COLO668 (cell line): ENCODE results near the gene CYB5D1.
"Not testable (repeated sequence)": the region's sequence is repeated elsewhere in the genome, so short reads cannot be mapped to it uniquely, and the experiment has no call there.

Experiments
- DNase-seq: peaks from one replicate; lab custom pipeline; 2025; ENCODE audit not compliant: unreplicated experiment; lab: John Stamatoyannopoulos, UW

Gene CYB5D1

GRCh38 chr17:7854851-7855659 is 2.7 kb upstream of the CYB5D1 start, which contains the start of gene TMEM88:
Gene TMEM88 (plus strand): TSS chr17:7855066. CDS start chr17:7855075, 9 bp downstream.
- no peak for DNase-seq

GRCh38 chr17:7855660-7856010 is 2.2 kb upstream of the CYB5D1 start:
- DNase-seq, result no peak

DNA sequence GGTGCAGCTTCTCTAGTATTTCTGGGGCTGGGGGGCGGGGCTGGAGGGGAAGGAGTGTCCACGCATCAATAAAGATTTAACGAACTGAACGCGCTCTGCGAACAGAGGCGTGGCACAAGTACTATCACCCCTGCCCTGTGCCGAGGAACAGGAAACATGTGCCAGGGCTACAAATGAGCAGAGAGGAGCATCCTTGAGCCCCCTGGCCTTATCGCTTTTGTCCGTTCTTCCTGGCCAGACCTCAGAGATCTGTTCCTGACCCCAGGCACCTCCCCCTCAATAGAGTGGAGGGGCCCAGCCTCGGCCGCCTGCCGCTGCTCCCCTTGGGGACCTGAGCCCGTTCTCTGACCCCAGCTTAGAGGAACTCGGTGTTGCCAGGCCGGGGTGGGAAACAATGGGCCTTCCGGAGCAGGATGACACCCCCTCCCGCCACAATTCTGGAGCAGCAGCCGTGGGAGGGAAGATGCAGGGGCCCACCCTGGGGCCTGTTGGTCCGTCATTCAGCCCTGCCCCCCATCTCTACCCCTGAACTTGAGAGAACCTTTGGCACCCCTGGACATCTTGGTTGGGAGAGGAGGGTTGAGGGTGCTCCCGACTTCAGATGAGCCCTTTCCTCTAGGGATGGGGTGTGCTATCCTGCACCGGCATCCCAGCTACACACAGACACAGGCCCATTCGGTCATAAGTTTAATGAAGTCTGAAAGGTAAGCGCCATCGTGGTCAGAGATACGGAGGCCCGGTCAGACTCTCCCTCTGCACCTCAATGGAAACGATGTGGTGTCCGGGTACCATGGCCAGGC is 1.6 kb upstream of the CYB5D1 start:
- peak; percentile 20 for DNase-seq

DNA sequence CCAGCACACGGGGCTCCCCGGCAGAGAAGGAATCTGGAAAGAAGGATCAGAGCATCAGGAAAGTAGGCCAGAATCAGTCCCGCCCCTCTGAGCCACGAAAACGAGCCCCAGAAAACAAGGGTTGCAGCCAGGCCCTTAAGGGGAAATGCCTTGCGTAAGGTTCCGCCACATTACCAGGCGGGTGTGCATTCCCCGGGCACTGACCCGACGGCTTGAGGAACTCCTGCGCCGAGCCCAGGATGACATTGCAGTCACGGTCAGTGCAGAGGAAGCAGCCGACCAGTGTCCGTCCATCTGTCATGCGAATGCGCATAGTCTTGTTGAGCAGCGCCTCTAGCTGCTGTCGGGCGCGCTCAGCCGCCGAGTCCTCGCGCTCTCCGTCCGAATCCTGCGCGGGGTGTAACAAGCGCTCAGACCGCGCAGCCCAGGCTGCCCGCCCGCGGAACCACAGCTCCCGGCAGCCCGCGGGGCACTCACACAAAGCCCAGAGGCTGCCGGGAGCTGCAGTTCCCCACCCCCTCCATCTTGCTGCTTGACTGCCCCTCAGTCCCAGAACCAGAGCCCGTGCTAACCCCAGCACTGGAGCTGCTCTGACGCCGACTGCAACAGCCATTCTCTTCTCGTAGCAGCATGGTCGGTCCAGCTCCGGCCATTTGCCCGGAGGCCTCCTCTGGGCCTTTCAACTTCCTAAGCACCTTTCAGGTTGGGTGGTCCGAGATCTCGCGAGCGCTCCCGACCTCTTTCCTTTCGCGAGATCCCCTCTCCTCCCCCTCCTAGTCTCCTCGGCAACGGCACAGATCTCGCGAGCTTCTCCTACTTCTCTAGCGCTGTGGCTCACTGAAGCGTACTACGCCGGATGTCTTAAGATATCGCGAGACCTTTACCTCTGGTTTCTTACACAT is 741 bp upstream of the CYB5D1 start, which contains the start of gene NAA38:
NAA38 (minus strand) TSS at position 749 of the 902 bp plus-strand sequence; CDS start at position 653, 96 bp downstream.
- DNase-seq, result peak; percentile 91

- peak; percentile 47 for DNase-seq
Observed at GRCh38 chr17:7858522-7858810, 663 bp downstream of the CYB5D1 start.

GRCh38 chr17:7859028-7859427 is 1.2 kb downstream of the CYB5D1 start:
- no peak for DNase-seq

DNA sequence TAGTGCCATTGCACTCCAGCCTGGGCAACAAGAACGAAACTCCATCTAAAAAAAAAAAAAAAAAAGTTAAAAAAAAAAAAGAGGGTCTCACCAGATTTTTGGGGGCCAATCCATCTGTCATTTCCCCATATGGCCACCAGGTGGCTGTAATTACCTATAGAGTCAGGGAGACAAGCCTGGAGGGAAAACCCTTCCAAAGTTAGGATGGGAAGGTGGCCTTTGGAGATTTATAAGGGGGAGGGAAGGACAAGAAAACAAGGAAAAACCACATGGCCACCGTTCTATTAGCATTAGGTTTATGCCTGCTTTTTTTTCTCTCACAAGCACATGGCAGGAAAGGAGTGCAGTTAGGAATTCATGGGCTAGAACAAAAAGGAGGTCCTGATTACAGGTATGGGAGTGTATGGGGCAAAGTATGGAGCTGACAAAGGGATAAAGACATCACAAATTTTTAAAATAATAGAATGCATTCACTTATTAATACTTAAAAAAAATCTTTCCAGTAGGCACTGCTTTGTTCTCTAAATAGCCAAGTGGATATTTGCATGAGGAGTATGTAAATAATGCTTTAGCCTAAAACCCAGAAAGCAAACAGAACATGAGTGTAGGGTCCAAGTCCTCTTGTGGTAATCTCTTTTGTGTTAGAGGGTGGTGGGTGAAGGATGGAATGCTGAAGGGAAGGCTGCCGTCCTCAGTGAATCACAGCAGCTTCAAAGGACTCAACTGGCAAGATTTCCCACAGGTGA is 5.1 kb downstream of the CYB5D1 start:
- peak; percentile 11 for DNase-seq

DNA sequence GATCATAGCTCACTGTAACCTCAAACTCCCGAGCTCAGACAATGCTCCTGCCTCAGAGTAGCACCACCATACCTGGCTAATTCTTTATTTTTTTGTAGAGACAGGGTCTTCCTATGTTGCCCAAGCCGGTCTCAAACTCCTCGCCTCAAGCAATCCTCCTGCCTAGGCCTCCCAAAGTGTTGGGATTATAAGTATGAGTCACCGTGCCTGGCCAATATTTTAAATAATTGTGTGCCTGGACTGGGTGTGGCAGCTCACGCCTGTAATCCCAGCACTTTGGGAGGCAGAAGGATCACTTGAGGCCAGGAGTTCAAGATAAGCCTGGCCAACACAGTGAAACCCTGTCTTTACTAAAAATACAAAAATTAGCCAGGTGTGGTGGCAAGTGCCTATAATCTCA is 6.6 kb downstream of the CYB5D1 start:
- DNase-seq, result not testable (repeated sequence)

DNA sequence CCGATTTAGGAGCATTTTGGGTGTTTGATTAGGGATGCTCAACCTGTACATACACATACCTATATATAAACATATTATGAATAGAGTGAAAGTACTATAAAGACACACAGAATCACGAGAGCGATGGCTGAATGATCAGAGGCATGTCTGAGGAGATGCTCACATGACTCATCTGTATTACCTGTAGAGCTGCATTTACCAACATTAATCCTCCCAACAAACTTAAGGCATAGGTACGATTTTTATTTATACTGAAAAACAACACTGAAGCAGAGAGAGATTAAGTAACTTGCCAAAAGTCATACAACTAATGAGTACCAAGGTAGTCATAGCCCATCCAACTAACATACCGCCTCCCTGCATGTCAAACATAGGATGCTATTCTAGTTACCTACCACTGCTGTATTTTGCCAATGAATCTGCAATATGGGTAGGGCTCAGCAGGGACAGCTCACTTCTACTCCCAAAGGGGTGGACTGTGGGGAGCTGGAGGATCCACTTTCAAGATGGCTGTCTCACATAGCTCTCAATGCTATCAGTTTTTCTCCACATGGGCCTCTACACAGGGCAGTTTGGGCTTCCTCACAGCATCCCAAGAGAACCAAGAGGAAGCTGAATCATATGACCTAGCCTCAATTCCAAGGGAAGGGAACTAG is 7.3 kb downstream of the CYB5D1 start:
- no peak for DNase-seq

DNA sequence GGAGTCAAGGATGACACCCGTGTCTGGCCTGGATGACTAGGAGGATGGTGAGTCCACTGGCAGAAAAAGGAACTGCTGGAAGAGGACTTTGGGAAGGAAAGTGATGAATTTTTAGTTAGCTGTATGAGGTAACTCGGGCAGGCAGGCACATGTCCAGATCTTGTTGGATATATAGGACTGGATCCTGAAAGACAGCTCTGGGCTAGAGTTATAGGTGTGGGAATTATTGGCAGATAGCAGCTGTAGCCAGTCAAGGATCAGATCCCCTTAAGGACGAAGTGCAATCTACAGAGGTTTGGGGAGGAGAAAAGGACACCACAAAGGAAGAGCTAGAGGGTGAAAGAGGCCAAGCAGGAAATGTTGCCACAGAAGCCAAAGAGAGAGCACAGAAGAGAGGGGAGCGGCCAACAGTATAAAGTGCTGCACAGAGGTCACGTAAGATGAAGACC is 10.1 kb downstream of the CYB5D1 start:
- no peak for DNase-seq

DNA sequence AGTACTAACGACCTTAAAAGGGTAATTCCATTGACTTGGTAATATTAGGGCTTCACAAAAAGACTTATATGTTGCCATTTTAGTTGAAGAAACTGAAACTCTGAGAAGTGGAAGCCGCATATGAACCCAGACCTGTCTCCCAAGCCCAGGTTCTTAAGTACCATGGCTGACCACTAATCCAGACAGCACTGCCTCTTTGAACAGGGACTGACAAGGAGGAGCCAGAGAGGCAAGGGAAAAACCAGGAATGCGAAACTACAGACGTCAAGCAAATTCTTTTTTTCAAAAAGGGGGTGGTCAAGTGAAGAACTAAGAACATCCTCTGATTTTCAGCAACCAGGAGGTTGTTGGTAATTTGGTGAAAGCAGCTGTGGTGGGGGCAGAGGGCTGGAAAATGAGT is 15.2 kb downstream of the CYB5D1 start:
- DNase-seq, result no peak

DNA sequence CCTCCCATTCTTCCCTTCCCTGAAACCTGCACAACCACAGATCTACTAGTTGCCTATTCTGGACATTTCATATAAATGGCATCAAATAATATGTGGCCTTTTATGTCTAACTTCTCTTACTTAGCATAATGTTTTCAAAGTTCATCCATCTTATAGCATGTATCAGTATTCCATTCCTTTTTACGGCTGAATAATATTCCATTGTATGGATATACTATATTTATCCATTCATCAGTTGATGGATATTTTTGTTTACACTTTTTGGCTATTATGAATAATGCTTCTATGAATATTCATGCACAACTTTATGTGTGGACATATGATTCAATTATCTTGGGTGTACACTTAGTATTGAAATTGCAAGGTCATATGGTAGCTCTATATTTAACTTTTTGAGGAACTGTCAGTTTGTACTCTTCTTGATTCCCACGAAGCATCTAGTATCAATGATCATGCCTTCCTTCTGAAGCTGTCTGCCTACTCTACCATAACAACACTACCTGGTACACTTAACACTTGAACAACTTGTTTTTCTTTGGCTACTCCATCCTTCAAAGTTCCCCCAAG is 18.1 kb downstream of the CYB5D1 start:
- no peak for DNase-seq

DNA sequence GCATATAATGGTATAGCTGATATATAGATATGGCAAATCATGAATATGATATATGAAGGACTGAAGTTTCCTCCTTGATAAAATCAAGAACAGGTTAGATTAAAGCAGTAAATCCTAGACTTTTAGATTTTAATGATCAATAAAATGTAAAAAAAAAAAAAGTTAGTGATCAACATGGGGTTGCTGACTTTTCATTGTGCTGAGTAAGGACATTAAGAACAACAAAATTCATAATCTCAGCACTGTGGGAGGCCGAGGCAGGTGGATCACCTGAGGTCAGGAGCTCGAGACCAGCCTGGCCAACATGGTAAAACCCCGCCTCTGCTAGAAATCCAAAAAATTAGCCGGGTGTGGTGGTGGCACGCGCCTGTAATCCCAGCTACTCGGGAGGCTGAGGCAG is 20.4 kb downstream of the CYB5D1 start:
- DNase-seq, result no peak

DNA sequence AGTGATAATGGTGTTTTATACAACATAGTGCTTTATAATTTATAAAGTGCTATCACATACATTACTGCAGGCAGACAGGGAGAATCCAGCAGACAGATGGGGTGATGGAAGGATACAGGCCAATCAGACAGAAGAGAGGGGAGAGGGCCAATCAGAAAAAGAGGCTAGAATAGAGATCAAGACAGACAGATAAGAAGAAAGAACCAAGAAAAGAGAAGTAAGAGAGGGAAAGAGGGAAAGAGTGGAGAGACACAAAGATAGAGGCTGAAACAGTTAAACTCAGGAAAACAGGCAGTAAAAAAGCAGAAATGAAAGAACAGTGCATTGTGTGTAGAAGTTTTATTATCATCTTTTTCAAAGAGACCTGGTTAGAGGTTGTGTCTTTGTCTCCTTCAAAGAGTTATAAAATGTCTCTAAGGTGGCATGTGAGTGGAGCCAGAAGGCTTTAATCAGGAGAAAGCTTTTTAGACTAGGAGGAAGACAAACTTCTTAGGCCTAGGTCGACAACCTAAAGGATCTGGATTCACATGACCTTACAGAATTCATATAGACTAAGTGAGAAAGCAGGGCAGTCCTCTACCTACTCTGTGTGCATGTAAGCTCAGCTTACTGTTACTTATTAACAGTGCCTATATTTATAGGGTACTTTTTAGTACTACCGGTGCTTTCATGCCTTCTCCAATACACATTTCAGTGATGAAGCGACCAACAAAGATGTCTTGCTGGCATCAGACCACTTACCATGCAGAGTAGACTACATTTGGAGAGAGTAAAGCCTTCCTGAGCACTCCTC is 22.5 kb downstream of the CYB5D1 start:
- no peak for DNase-seq

DNA sequence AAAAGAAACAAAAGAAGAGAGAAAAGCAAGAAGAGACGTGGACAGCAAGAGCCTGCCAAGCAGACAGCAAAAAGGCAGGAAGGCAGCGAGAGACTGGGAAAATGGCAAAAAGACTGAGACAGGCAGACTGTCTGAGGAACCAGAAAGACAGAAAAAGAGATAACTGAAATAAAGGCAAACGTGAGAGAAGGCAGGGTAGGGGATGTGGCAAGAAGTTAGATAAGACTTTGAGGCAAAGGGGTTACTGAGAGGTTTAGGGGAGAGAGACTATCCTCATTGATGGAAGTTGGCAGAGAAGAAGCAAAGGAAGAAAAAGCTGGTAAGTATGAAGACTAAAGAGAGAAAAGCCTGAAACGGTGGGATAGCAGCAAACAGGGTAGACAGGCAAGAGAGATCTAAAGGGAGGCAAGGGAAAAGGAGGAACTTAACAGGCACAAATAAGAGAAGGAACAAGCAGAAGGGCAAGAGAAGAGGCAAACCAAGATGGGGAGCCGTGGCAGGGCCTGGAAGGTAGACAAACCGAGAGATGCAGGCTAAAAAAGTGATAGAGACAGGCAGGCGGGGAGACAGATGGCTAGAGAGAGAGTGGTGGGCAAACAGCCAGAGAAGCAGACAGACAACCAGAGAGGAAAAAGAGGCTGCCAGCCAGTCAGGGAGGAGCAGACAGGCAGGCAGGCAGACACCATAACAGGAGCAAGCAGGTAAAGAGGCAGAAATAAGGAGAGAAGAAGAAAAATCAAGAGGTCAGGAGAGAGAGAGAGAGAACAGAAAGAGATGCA is 23.7 kb downstream of the CYB5D1 start:
- peak; percentile 13 for DNase-seq

- peak; percentile 56 for DNase-seq
Observed at GRCh38 chr17:7882068-7882467, 24.3 kb downstream of the CYB5D1 start.

- no peak for DNase-seq
Observed at GRCh38 chr17:7882629-7883028, 24.8 kb downstream of the CYB5D1 start.

DNA sequence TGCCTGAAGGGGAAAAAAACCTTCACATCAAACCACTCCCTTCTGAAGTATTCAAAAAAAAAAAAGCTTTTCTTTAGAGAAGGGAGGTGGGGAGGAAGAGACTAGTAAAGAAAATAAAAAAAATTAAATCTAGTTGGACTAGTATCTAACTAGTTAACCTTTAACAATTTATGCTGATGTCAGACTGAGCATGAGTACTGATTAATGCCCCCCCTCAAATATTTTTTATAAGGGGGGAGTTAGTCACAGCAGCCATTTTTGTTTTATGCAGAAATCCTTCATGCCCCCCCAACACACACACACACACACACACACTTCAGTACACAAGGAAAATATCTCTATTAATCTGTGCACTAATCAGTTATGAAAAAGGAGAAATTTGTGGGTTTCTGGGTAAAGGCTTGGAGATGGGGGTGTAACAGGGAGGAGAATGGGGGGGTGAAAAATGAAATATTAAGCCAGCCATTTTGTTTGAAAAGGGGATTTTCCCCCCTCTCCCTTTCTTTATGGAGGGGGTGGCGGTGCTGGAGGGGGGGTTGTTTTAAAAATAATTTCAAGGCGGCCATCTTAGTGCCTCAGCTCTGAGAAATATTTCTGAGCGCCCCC is 26.1 kb downstream of the CYB5D1 start:
- DNase-seq, result peak; percentile 1
